AG09309 (cell line): Measurements from ENCODE around the gene MEF2C.
"Not testable (repeated sequence)": the region's sequence is repeated elsewhere in the genome, so short reads cannot be mapped to it uniquely, and the experiment has no call there.

Experiments
- DNase-seq: peaks from one replicate; pipeline ENCODE4 v3.0.0-alpha.2; 2010; ENCODE audit warnings: low read depth
- H3K4me3 ChIP-seq: 2 replicates; pipeline ENCODE4 v1.5.1; 2011; ENCODE audit warnings: mild to moderate bottlenecking, low read depth, low read length, moderate library complexity; ENCODE audit not compliant: control insufficient read depth
- TF ChIP-seq, protein P1 (sequence below): IDR thresholded peaks from 2 replicates; pipeline ENCODE4 v1.5.1; 2011; ENCODE audit warnings: mild to moderate bottlenecking, low read depth, low read length, inconsistent platforms; ENCODE audit not compliant: insufficient read depth, control insufficient read depth; ENCODE audit errors: missing control alignments

MEF2C gene

DNA sequence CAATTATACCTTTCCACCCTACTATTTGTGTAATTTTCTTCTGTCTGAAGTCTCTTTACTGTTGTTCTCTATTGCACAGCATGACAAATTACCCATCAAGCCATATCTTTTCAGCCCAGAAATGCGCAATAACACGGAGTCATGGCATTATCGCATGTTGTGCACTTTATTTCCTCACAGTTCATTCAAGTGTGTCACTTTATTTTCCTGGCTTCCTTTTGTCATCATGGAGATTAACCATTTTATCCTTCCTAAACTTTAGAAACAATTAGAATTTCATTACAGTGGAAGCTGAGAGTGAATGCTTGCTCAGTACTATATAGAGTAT, 41.3 kb upstream of the MEF2C start:
- no peak overlapping the region for H3K4me3 ChIP-seq
- TF ChIP-seq, protein P1, sequence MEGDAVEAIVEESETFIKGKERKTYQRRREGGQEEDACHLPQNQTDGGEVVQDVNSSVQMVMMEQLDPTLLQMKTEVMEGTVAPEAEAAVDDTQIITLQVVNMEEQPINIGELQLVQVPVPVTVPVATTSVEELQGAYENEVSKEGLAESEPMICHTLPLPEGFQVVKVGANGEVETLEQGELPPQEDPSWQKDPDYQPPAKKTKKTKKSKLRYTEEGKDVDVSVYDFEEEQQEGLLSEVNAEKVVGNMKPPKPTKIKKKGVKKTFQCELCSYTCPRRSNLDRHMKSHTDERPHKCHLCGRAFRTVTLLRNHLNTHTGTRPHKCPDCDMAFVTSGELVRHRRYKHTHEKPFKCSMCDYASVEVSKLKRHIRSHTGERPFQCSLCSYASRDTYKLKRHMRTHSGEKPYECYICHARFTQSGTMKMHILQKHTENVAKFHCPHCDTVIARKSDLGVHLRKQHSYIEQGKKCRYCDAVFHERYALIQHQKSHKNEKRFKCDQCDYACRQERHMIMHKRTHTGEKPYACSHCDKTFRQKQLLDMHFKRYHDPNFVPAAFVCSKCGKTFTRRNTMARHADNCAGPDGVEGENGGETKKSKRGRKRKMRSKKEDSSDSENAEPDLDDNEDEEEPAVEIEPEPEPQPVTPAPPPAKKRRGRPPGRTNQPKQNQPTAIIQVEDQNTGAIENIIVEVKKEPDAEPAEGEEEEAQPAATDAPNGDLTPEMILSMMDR = no peak
- DNase-seq = no peak

DNA sequence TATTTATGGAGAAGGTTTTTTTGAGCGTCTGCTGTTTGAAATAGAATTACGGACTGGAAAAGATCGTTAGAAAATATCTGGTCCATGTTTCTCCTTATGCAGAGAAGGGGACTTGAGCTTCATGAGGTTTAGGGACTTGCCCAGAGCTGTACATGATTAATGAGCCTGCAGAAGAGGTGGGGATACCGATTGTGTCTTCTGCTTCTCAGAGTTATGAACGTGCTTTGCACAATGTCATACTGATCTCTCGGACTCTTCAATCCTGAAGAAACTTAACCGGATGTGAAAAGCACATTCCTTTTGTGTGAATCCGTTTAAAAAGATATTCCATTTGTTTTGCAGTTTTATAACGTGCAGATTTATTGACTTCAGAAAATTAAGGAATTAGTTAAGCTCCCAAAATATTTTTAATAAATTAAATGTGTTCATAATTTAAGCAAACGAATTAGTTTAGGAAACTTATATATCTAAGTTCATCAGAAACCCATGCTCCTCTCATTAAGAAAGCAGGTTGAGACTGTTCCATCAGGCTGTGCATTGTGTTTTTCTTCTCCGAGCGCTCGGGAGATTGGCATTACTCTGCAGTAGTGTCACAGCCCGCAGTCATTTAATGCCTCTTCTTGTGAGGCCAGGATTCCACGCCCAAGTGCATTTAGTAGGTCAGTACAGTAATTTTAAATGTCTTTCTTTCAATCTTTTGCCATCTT, 40.8 kb upstream of the MEF2C start:
- no peak for DNase-seq
- H3K4me3 ChIP-seq = no peak overlapping the region
- TF ChIP-seq, protein P1 = no peak

- not testable (repeated sequence) for DNase-seq
These were observed 29.8 kb upstream of the MEF2C start for GRCh38 chr5:88912743-88913142.

GRCh38 chr5:88911059-88911572, 28.1 kb upstream of the MEF2C start:
- H3K4me3 ChIP-seq, DNase-seq: not testable (repeated sequence)

More at GRCh38 chr5:88912743-88913142, 29.8 kb upstream of the MEF2C start:
- not testable (repeated sequence) for H3K4me3 ChIP-seq

DNA sequence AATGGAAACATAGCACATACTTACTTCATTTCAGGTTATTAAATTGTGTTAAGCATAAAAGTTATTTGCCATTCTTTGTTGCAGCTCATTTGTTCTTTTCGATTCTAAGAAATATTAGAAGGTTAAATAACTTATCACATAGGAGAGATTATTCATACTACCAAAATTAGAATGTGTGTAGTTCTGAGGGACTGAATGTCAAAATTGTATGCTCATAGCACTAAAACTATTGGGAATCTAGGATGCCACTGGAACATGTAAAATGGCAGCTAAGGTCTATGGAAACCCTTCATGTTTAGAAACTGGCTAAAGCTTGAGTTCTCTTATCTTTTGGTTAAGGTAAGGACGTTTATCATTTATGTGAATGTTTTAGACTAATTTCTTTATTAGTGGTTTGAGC, 21.5 kb upstream of the MEF2C start:
- H3K4me3 ChIP-seq, DNase-seq: not testable (repeated sequence)

GRCh38 chr5:88903966-88904365, 21.0 kb upstream of the MEF2C start:
- H3K4me3 ChIP-seq, DNase-seq: not testable (repeated sequence)

- not testable (repeated sequence) for DNase-seq
These were observed 18.1 kb upstream of the MEF2C start for GRCh38 chr5:88901077-88901476.

GRCh38 chr5:88899096-88899737, 16.2 kb upstream of the MEF2C start:
- TF ChIP-seq, protein P1 = no peak
- no peak for DNase-seq
- no peak overlapping the region for H3K4me3 ChIP-seq

More at GRCh38 chr5:88901077-88901476, 18.1 kb upstream of the MEF2C start:
- H3K4me3 ChIP-seq = not testable (repeated sequence)

GRCh38 chr5:88897748-88898147, 14.8 kb upstream of the MEF2C start:
- H3K4me3 ChIP-seq = no peak overlapping the region
- DNase-seq = no peak
- TF ChIP-seq, protein P1 = no peak
